Epithelial cell of esophagus (primary cell): ENCODE measurements around the gene KMO.
A peak's percentile ranks its signal among the peaks of the same experiment; 100 is the strongest.

Experiments used
- DNase-seq: peaks from one replicate; pipeline ENCODE4 v3.0.0; 2010; ENCODE audit warnings: low read depth
- H3K4me3 ChIP-seq: 2 replicates; pipeline ENCODE4 v1.5.1; 2011; ENCODE audit warnings: mild to moderate bottlenecking, low read length, control low read depth
- CTCF ChIP-seq: IDR thresholded peaks from 2 replicates; pipeline ENCODE4 v1.5.1; 2011; ENCODE audit warnings: low read depth, mild to moderate bottlenecking, low read length, control low read depth, inconsistent platforms; ENCODE audit not compliant: insufficient read depth; ENCODE audit errors: missing control alignments

Gene KMO

DNA sequence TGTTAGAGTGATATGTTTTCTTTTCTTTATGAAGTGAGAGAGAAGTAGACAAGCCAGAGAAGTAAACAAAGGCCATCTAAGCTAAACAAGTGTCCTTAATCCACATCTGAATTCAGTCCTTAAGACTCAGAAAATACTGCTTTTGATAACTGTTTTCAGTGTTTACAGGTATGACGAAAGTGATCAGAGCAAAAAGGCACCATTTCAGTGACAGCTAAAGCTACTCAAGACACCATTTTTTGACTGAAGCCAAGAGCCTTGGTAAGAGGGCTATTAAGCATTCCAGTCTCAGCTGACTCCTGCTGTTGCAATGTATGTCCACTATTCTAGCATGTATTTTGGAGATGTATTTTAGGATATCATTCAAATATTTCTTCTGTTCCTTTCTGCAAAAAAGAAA is 4.1 kb downstream of the KMO start:
- no peak for TF ChIP-seq CTCF
- no peak for DNase-seq
- H3K4me3 ChIP-seq = no peak overlapping the region

- no peak for TF ChIP-seq CTCF
- no peak for DNase-seq
Measured at GRCh38 chr1:241536969-241537368, 4.8 kb downstream of the KMO start.

GRCh38 chr1:241542199-241542907 is 10.2 kb downstream of the KMO start:
- DNase-seq = peak; percentile 85
- no peak for TF ChIP-seq CTCF
- H3K4me3 ChIP-seq = no peak overlapping the region

More at GRCh38 chr1:241536969-241537368, 4.8 kb downstream of the KMO start:
- H3K4me3 ChIP-seq = no peak overlapping the region

GRCh38 chr1:241548008-241548407 is 15.8 kb downstream of the KMO start:
- DNase-seq = no peak
- TF ChIP-seq CTCF = no peak
- no peak overlapping the region for H3K4me3 ChIP-seq

- no peak for DNase-seq
- no peak for TF ChIP-seq CTCF
- no peak overlapping the region for H3K4me3 ChIP-seq
Measured at GRCh38 chr1:241550318-241550717, 18.1 kb downstream of the KMO start.

DNA sequence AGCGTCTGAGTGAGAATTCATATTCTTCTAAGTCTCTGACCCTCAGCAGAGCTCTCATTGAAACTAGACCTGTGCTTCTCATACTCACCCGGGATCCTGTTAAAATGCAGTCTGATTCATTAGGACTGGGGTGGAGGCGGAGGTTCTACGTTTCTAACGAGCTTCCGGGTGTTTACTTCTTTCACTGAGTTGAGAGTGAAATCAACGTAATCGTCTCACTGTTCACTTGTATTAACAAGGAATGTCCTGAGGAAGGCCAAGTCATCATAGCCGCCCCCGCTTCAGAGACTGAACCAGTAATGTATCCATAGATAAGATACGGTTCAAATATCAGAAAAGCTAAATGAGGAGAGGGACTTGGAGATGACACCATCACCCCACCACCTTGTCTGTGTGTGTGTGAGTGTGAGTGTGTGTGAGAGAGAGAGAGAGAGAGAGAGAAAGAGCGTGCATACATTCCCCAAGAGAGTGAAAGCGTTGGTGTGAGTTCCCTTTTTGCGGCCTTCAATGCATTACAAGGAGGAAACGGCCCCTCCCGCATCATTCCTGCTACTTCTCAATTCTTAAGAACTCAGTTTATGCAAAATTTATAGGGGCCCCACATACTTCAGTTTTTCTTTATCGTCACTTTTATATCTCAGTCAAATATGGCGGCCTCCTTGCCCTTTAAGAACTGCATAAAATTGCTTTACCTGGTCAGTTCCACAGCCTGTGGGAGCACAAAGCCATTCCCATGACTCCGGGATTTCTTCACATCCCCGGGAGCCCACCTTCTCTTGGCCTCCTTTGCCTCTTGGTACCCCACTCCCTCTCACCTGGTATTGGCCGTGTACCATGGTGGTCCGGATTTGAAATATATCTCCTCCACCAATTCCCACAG is 19.8 kb downstream of the KMO start:
- no peak for TF ChIP-seq CTCF
- no peak overlapping the region for H3K4me3 ChIP-seq
- DNase-seq = no peak
